Measurements from ENCODE around the gene CNGA3.
"Not testable (repeated sequence)": the region's sequence is repeated elsewhere in the genome, so short reads cannot be mapped to it uniquely, and the experiment has no call there.

CNGA3 gene
- 0 to 0.19 (median 0) reads per million in 3 experiments for total RNA-seq

- no peak for DNase-seq
These were observed at the start of gene CNGA3 for GRCh38 chr2:98346311-98347236. CNGA3 (plus strand) TSS chr2:98346456; CDS start chr2:98369976, 23,520 bp downstream.

DNA sequence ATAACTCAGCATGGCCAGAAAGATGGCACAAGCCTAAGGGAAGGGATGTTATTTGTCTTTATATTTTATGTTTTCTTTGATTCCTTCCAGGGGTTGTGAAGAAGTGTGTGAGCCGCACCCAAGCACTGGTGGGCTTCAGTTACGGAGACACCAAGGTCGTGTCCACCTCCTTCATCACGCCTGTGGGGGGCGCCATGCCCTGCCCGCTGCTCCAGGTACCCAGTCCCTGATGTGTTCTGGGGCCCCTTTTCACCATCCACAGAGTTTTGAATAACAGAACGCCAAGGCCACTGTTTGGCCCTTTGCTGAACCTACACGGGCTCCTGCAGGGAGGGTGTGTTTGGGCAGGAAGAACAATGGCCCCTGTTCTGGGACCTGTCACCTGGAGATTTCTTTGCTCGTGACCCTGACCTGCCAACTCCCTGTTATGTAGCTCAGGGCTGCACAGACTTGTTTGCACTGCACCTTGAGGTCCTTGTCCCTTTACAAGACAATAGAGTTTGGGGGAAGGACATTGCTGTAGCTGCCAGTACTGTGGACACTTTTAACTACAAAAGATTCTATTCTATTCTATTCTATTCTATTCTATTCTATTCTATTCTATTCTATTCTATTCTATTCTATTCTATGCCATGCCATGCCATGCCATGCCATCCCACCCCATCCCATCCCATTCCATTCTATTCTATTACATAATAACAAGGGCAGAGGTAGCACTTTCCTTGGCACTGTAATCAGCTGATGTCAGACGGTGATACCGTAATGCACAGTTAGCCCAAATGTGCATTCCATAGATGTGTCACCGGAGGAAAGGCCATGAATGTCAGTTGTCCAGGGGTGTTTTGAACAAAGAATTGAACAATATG is 48.2 kb upstream of the CNGA3 start:
- no peak for DNase-seq

DNA sequence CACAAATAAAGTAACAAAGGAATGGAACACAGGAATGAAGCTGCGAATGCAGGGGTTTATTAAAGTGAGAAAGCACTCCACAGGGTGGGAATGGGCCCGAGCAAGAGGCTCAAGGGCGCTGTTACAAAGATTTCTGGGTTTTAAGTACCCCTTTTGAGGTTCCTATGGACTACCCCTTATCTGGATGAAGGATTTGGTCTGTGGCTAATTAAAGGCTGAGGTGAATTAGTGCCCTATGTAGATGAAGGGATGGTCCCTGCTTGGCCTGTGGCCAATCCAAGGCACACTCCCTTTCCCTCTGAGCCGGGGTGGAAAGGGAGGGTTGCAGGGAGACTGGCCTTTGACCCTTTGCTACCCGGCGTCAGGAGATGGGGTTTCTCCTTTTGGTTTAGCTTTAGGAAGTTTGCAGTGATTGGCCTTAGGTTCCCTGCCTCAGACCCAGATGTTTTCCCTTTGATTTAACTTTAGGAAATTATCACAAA is 47.5 kb upstream of the CNGA3 start:
- no peak for DNase-seq

DNA sequence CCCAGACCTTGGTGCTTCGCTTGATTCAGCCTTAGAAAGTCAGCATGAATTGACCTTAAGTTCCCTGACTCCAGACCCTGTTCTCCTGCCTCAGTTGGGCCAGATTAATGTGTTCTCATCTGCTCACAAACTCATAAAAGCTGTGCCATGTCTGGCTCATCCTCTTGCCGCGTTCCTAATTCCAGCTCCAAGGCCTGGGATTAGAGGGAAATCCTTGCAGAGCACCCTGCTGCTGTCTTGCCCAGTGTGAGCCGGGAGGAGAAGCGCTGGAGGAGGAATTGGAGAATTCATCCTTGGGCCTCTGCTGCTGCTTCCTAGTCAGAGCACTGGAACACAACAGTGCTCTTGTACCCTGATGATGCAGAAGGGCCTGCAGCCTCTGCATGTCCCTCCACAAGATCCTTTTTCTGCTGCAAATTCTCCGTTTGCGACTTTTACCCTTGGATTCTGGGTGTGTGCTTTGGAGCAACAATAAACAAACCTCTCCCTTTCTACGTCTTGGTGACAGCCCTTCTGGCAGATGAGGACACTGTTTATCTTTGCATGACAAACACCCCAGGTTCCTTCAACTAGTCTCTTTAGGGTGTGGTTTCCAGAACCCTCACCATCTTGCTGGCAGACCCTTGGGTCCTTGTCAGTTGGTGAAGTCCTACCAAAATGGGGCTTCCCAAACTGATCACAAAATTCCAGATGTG is 46.9 kb upstream of the CNGA3 start:
- no peak for DNase-seq

DNA sequence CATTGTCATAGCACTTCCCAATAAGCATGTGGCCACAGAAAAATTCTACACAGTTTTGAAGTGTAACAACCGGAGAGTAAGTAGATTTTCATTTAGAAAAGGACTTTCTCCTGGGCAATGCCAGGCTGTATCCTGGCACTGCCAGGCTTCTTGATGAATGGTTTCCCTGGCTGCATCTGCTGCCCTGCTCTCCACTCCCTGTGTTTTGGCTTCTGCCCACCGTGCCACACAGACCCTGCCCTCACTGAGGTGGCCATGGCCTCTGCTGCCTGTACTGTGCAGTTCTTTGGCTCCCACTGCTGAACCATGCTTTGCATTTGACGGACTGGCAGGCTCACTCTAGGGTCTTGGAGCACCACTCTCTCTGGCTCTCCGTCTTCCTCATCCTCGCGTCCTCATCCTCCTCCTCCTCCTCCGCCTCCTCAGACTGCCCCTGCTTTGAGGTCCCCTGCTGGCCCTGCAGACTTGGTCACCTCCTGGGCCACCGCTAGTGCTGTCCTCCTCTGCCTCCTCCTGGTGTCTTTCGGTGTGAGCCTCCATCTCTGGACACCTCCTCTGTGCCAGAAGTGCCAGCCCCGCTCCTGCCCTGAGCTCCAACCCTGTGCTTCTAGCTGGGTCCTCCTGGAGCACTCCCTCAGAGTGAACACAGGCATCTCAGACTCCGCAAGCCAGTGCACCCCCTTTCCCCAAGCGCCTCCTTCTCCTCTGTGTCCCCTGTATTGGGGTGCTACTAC is 45.9 kb upstream of the CNGA3 start:
- no peak for DNase-seq

GRCh38 chr2:98301469-98301868 is 44.8 kb upstream of the CNGA3 start:
- DNase-seq = no peak

DNA sequence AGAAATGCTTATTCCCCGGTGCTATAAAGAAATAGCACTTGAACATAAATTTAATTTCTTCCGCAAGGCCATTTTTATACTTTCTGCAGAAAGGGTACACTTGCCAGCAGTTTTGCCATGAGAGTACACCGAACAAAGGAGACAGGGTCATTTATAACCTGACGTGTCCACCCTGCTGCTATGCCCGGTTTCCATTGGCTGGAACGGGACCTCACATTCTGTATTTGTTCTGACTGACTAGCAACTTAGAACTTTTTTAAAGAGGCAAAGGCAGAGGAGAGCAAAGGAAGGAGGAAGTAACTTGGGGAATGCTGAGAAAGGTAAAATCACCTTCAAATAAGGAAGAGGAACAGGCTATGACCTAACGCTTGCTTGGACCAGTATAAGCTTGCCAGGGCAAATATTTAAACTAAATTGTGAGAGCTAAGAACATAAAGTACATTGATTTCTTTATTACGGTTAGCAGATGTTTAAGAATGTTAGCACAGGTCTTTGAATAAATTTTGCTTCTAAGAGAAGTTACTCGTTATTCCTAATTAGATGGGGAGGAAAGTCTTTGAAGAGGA is 39.0 kb upstream of the CNGA3 start:
- not testable (repeated sequence) for DNase-seq

DNA sequence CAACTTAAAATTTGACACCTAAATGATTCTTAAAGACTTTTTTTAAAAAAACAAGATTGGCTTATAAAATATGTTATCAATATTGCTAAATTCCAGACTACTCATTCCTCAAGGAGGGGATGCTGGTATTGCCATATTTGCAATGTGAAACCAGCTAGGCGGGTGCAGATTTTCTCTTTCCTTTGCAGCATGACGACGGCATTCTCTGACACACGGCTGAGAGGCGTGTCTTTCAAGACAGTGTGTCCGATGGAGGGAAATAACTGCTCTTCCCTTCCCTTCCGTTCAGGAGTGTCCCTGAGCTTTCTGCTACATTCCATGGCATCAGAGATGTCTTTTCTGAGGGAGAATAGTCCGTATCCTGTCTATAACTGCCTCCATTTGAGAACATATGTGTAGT is 38.2 kb upstream of the CNGA3 start:
- DNase-seq = no peak

GRCh38 chr2:98308532-98308931 is 37.7 kb upstream of the CNGA3 start:
- no peak for DNase-seq

DNA sequence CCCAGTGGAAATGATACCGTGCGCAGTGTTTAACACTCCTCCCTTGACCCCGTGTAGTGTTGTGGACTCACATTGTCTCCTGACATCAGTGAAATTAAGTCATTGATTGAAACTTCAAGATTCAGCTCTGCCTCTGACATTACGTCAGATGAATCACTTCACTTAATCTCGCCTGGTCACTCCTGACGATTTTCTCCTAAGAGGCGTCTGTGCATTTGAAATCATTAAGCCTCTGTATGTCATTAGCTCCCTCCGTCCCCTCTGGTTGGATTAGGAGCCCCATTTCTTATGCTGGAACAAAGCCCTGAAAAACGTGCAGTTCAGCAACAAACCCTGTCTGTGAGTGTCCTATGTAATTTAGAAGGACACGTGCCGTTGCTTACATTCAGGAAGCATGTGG is 36.7 kb upstream of the CNGA3 start:
- DNase-seq = no peak

DNA sequence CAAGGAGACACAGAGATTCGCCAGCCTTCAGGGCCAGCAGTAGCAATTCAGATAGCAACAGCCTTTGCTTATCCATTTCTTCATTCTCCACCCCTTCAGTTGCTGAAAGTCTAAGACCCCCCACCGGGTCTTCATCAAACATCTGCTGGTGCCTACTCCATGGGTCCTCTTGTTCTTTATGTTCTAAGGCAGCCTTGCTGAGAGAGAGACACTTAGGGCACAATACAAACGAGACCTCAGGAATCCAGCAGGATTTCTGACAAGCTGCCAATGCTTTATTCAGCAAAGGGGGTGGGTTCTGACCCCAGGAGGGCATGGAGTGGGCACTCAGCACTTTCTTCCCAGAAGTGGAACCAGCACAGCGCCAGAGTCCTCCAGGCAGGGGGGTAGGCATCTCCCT is 36.2 kb upstream of the CNGA3 start:
- no peak for DNase-seq

GRCh38 chr2:98311090-98311489 is 35.2 kb upstream of the CNGA3 start:
- DNase-seq = no peak

DNA sequence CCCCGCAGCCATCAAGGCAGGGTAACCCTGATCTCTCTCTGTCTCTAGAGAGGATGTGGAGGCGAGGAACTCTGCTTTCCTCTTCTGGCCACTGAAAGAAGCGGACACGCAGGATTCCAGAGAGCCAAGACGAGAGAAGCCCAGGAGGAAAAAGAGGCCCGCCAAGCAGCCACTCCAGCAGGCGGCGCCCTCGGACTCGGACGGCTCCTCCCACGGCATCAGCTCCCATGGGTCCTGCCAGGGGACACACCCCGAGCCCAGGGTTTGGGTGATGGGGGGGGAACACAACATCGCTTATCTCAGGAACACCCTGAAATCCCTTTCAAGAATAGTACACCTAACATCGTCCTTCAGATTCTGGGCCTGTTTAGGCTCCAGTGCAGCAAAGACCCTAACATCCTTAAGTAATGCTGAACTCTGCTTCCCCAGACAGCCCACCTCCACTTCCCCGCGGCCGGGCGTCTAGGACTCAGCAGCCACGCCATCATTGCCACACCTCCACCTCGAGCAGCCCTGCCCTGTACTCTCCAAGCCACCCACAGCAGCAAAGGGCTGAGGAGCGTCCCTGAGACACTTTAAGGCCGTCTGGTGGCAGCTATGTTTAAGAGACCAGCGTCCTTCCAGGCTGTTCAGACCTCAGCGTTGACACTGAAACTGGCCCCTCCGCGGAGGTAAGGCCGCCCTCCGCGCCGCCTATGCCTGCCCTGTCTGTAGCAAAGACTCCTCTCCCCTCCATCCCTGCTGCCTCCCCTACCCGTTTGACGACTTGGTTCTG is 34.3 kb upstream of the CNGA3 start:
- no peak for DNase-seq

- DNase-seq = no peak
These were observed 32.6 kb upstream of the CNGA3 start for GRCh38 chr2:98313492-98314250.

DNA sequence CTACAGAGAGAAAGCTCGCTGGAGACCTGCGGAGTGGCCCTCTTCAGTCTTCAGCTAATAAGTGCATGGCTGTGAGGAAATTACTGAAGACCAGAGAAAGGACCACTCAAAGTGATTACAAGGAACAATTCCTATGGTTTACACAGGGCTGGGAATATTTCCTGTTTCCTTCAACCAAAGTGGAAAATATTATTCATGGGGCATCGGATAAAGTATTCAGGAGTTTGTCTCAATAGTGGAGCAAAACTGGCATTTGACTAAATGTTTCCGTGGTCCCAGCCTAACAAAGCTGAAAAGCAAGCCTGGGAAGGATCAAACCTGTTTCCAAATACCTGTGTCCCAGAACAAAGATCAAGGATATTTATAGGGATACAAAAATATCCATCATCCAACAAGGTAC is 32.0 kb upstream of the CNGA3 start:
- DNase-seq = no peak

DNA sequence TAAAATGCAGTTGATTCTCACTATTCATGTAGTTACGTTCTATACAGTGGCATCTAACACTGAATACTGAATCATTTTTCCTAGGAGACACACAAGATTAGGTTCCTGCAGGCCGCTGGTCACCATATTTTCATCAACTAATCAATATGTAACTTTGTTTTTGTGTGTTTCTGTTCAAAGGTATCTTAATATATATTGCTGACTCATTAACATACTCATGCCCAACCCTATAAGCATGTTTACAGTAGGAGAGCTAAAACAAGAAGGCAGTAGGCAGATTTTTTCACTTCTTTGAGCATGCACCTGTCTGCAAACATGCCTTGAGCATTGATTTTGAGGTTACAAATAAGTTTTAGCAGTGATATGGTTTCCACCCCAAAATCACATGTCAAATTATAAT is 30.3 kb upstream of the CNGA3 start:
- DNase-seq = no peak

- DNase-seq = no peak
These were observed 29.0 kb upstream of the CNGA3 start for GRCh38 chr2:98317214-98317613.

DNA sequence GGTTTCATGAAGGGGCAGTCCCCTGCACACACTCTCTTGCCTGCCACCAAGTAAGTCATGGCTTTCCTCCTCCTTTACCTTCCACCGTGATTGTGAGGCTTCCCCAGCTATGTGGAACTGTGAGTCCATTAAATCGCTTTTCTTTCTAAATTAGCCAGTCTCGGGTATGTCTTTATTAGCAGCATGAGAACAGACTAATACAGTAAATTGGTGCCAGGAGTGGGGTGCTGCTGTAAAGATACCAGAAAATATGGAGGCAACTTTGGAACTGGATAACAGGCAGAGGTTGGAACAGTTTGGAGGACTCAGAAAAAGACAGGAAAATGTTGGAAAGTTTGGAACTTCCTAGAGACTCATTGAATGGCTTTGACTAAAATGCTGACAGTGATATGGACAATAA is 26.1 kb upstream of the CNGA3 start:
- not testable (repeated sequence) for DNase-seq

- DNase-seq = no peak
These were observed 22.1 kb upstream of the CNGA3 start for GRCh38 chr2:98324181-98324580.

- no peak for DNase-seq
These were observed 18.5 kb upstream of the CNGA3 start for GRCh38 chr2:98327776-98328175.

Measured in central memory CD4-positive, alpha-beta T cell (primary cell).